GM20000 (cell line): ENCODE results near the gene PTPRT.

Experiments
- DNase-seq: peaks from one replicate; pipeline ENCODE4 v3.0.0; 2012; ENCODE audit warnings: low spot score
- CTCF ChIP-seq: IDR thresholded peaks from 2 replicates; pipeline ENCODE4 v1.5.1; 2012; ENCODE audit warnings: mild to moderate bottlenecking, control low read depth; ENCODE audit errors: extremely low read depth, missing control alignments

The PTPRT gene

GRCh38 chr20:42688576-42688975 is 501.1 kb downstream of the PTPRT start:
- DNase-seq: no peak
- TF ChIP-seq CTCF: no peak

- DNase-seq: no peak
- no peak for TF ChIP-seq CTCF
Measured at GRCh38 chr20:42686057-42686456, 503.6 kb downstream of the PTPRT start.

- no peak for DNase-seq
- TF ChIP-seq CTCF: peak; percentile 4
Measured at GRCh38 chr20:42678895-42679294, 510.8 kb downstream of the PTPRT start.

GRCh38 chr20:42656130-42656529 is 533.6 kb downstream of the PTPRT start:
- no peak for TF ChIP-seq CTCF
- DNase-seq: no peak

- TF ChIP-seq CTCF: no peak
- no peak for DNase-seq
Measured at GRCh38 chr20:42652266-42652665, 537.4 kb downstream of the PTPRT start.

GRCh38 chr20:42650191-42650746 is 539.4 kb downstream of the PTPRT start:
- no peak for TF ChIP-seq CTCF
- no peak for DNase-seq

GRCh38 chr20:42649748-42650147 is 540.0 kb downstream of the PTPRT start:
- DNase-seq: no peak
- TF ChIP-seq CTCF: no peak
